ENCODE results near the gene NTN1. TPM values are rescaled to one million over a fixed set of nuclear protein-coding genes. Genes with fewer than 3 reads are reported as not detected.

Gene NTN1
- total RNA-seq, 4 donors from 2014 or later = 3.6 to 20.6 (median 7.2) TPM

- Histone ChIP-seq H3K27me3 (no peaks in the 10 kb centered on the region), H3K27ac (no peak overlapping the region), H3K9me3 (no peaks in the 10 kb centered on the region), H3K4me1 (peaks cover 0 to 6% (median 3%) of the 10 kb centered on the region in 4 donors), H3K36me3 (no peaks in the 10 kb centered on the region), H3K4me3 (no peak overlapping the region)
- DNase-seq = no peak
- in situ Hi-C loops (cut with MboI; ENCODE audit: low pct_ligation_motif_present in 1 of 4, low pct_unique_long_range_greater_than_20kb in 1 of 4, low sequenced_read_pairs in 3 of 4) (no loop called here), intact Hi-C loops (cut with DNase I; ENCODE audit: low total_unique reads) (no loop called here)
- TF ChIP-seq POLR2AphosphoS5 (IDR thresholded peaks at IDR 0.05) = no peak
- no peak for TF ChIP-seq POLR2A (IDR thresholded peaks at IDR 0.05)
- no peak for TF ChIP-seq EP300 (IDR thresholded peaks at IDR 0.05; ENCODE audit: low read depth)
- no peak for TF ChIP-seq CTCF (IDR thresholded peaks at IDR 0.05)
- WGBS, 2 donors (ENCODE audit: low coverage in 1 of 2) = 78 to 89% methylated on average over 2 of the region's 2 CpGs
Measured at GRCh38 chr17:9139695-9140094, 118.4 kb downstream of the NTN1 start.

DNA sequence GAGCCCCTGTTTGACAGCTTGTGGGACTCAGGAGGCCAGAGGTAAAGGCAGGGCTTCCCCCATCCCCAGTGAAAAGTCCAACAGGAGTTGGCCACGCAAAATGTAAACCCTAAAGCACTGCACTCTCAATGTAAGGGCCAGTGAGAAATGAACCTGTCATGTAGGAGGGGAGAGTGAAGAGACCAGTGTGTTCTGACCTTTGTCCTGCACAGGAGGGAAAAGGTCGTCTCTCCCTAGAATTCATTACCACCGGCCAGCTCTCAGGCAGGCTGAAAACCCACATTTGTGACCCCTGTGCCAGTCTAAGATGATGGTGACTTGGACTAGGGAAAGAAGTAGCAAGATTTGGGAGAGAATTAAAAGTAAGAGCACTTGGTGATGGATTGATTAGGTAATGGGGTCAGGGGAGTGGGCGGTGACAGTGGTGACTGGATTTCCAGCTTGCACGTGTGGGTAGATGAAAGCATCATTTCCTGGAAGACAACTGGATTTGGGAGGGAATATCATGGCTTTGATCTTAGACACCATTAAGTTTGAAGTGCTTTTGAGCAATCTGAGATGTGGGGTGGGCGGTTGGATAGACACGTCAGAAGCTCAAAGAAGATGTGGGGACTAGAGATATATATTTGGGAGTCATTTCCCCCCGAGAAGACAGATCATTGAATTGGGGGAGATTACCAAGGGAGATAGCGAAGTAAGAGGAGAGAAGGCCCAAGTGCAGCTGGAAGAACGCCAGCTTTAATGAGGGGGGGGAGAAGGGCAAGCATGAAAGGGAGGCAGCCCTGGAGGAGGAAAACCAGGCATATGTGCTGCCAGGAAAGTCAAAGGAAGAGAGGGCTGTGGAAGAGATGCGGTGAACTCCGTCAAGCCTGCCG, 119.5 kb downstream of the NTN1 start:
- intact Hi-C loops (cut with DNase I; ENCODE audit: low total_unique reads) (no loop called here), in situ Hi-C loops (cut with MboI; ENCODE audit: low pct_ligation_motif_present in 1 of 4, low pct_unique_long_range_greater_than_20kb in 1 of 4, low sequenced_read_pairs in 3 of 4) (no loop called here)
- DNase-seq = no peak
- TF ChIP-seq POLR2A (IDR thresholded peaks at IDR 0.05) (no peak), EP300 (IDR thresholded peaks at IDR 0.05; ENCODE audit: low read depth) (no peak), CTCF (IDR thresholded peaks at IDR 0.05) (no peak), POLR2AphosphoS5 (IDR thresholded peaks at IDR 0.05) (no peak)
- Histone ChIP-seq H3K4me1 (peaks cover 0 to 14% (median 11%) of the 10 kb centered on the region in 4 donors), H3K9me3 (no peaks in the 10 kb centered on the region), H3K36me3 (no peaks in the 10 kb centered on the region), H3K27ac (no peak overlapping the region), H3K27me3 (no peaks in the 10 kb centered on the region), H3K4me3 (no peak overlapping the region)
- 76 to 78% methylated on average over 9 to 13 of the region's 13 CpGs for WGBS, 2 donors (ENCODE audit: low coverage in 1 of 2)

DNA sequence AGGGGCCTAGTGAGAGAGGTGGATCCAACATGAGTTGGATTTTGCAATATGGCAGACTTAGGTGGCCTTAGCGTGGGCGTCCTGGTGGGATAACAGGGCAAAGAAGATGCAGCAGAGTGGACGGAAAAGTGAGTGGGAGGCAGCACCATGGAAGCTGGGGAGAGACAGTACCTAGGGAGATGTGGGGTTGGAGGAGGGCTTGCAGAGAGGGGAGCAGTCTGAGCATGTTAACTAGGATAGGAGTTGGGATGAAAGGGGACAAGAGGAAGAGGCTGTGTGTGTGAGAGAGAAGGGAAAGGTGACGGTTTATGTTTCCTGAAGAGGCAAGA, 120.1 kb downstream of the NTN1 start:
- WGBS, 2 donors (ENCODE audit: low coverage in 1 of 2) = 79 to 82% methylated on average over 4 of the region's 4 CpGs
- H3K27me3 ChIP-seq = no peaks in the 10 kb centered on the region
- H3K36me3 ChIP-seq = no peaks in the 10 kb centered on the region
- no peak overlapping the region for H3K4me3 ChIP-seq
- intact Hi-C loops (cut with DNase I; ENCODE audit: low total_unique reads) = no loop called here
- no peaks in the 10 kb centered on the region for H3K9me3 ChIP-seq
- in situ Hi-C loops (cut with MboI; ENCODE audit: low pct_ligation_motif_present in 1 of 4, low pct_unique_long_range_greater_than_20kb in 1 of 4, low sequenced_read_pairs in 3 of 4) = no loop called here
- TF ChIP-seq POLR2AphosphoS5 (IDR thresholded peaks at IDR 0.05) = no peak
- TF ChIP-seq POLR2A (IDR thresholded peaks at IDR 0.05) = no peak
- no peak for TF ChIP-seq EP300 (IDR thresholded peaks at IDR 0.05; ENCODE audit: low read depth)
- no peak for TF ChIP-seq CTCF (IDR thresholded peaks at IDR 0.05)
- H3K27ac ChIP-seq = no peak overlapping the region
- DNase-seq = no peak
- H3K4me1 ChIP-seq = peaks cover 0 to 14% (median 11%) of the 10 kb centered on the region in 4 donors

DNA sequence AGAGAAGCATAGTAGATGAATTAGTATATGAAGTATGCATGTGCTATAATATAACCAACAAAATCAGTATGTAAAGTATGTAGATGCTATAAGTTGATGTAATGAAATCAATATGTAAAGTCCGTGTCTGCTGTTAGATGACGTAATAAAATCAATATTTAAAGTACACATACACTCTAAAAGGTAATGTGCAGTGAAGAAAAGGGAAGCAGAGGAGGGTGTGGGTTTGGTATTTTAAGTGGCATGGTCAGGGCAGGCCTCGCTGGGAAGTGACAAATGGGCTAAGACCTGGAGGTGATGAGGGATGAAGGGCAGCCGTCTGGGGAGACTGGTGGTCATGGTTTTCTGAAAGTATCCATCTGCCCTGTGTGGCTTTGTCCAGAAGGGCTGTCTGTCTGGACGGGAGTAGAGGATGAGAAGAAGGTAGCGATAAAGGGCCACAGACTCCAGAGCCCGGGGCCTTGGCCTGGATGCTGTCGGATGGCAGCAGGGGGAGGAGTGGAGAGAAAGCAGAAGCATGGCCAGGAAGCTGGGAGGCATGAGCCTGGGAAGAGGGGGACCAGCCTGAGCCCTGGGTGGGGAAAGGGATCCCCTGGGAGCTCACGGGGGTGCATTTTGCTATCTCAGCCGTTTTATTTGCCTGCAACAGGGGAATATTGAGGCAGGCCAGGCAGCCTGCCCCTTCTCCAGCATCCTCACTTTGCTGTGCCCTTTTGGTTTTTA, 121.6 kb downstream of the NTN1 start:
- TF ChIP-seq CTCF (IDR thresholded peaks at IDR 0.05) (no peak), EP300 (IDR thresholded peaks at IDR 0.05; ENCODE audit: low read depth) (no peak), POLR2AphosphoS5 (IDR thresholded peaks at IDR 0.05) (no peak), POLR2A (IDR thresholded peaks at IDR 0.05) (no peak)
- in situ Hi-C loops (cut with MboI; ENCODE audit: low pct_ligation_motif_present in 1 of 4, low pct_unique_long_range_greater_than_20kb in 1 of 4, low sequenced_read_pairs in 3 of 4) = no loop called here
- H3K4me3 ChIP-seq = no peak overlapping the region
- no peak for DNase-seq
- intact Hi-C loops (cut with DNase I; ENCODE audit: low total_unique reads) = no loop called here
- H3K36me3 ChIP-seq = no peaks in the 10 kb centered on the region
- H3K4me1 ChIP-seq = peaks cover 0 to 14% (median 11%) of the 10 kb centered on the region in 4 donors
- no peak overlapping the region for H3K27ac ChIP-seq
- no peaks in the 10 kb centered on the region for H3K9me3 ChIP-seq
- 67 to 76% methylated on average over 10 of the region's 10 CpGs for WGBS, 2 donors (ENCODE audit: low coverage in 1 of 2)
- no peaks in the 10 kb centered on the region for H3K27me3 ChIP-seq
